GM12892 (cell line): ENCODE data around the gene MOV10.

Experiments
- DNase-seq: peaks from one replicate; pipeline ENCODE4 v3.0.0; 2011; ENCODE audit not compliant: insufficient read length
- FAIRE-seq: peaks from 2 replicates; lab custom pipeline; 2011; peaks lifted over from hg19 to GRCh38; lab: Jason Lieb, UNC
- POLR2A ChIP-seq: IDR thresholded peaks from 2 replicates; pipeline ENCODE4 v1.6.1; 2011; ENCODE audit warnings: low read depth, low read length, control low read depth
- POLR2AphosphoS5 ChIP-seq: IDR thresholded peaks from 2 replicates; pipeline ENCODE4 v1.6.1; 2011; ENCODE audit warnings: low read depth, low read length, control low read depth
- TAF1 ChIP-seq: IDR thresholded peaks from 2 replicates; pipeline ENCODE4 v1.6.1; 2011; ENCODE audit warnings: low read depth, mild to moderate bottlenecking, control low read depth, low read length, borderline replicate concordance

MOV10 gene

GRCh38 chr1:112702420-112703261 lies 28.2 kb downstream of the MOV10 start:
- DNase-seq (no peak), FAIRE-seq (no peak)
- TF ChIP-seq POLR2A, result no peak
- TF ChIP-seq TAF1, result no peak
- 0 out of 2 replicates have a peak, but pooled peaks have one; percentile 13 for TF ChIP-seq POLR2AphosphoS5

GRCh38 chr1:112703706-112704105 lies 29.2 kb downstream of the MOV10 start:
- DNase-seq (no peak), FAIRE-seq (no peak)
- TF ChIP-seq POLR2A (no peak), POLR2AphosphoS5 (no peak), TAF1 (no peak)

GRCh38 chr1:112704391-112704933 lies 30.0 kb downstream of the MOV10 start:
- DNase-seq (no peak), FAIRE-seq (no peak)
- TF ChIP-seq POLR2AphosphoS5, result no peak
- no peak for TF ChIP-seq POLR2A
- TF ChIP-seq TAF1, result no peak

- DNase-seq (peak; percentile 80), FAIRE-seq (peak; percentile 30)
- TF ChIP-seq POLR2A, result peak; percentile 80
- peak; percentile 84 for TF ChIP-seq POLR2AphosphoS5
- peak; percentile 31; the same call in 1 of the 2 replicates for TF ChIP-seq TAF1
These were observed 30.6 kb downstream of the MOV10 start for GRCh38 chr1:112704934-112705627.

DNA sequence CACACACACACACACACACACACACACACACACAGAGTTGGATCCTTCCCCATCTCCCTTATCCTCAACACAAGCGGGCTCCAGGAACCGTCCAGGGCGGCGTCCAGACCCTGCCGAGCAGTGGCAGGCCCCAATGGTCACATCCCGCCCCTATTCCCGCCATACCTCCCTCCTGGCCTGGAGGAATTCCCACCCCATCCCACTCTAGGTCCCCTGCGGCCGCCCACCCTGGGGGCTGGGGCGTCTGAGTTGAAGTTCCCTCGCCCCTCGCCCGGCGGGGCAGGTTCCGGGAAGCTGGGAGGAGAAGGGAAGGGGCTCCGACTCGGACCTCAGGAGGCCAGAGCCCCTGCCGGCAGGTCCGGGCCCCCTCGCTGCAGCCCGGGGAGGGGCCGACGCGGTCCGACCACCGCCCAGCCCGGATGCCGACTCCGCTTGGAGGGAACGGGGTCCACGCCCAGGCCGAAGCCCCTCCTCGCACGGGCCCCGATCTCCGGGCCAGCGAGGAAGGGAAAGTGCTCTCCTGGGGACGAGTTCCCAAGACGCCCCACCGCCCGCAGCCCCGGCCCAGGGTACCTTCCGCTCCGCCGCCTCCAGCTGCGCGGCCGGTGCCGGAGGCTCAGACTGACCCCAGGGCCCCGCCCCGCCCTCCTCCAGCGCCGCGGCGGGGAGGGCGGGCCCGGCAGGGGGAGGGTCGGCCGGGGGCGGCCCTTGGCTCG lies 32.2 kb downstream of the MOV10 start, which contains the start of gene RHOC:
Gene RHOC, minus strand, starts transcription at position 623 of the 716 bp plus-strand sequence. CDS start 3,328 bp downstream, outside the sequence.
- DNase-seq, result peak; percentile 81
- no peak for FAIRE-seq
- TF ChIP-seq TAF1, result no peak
- peak; percentile 41; the same call in 1 of the 2 replicates for TF ChIP-seq POLR2A

- DNase-seq (peak; percentile 79), FAIRE-seq (peak; percentile 54)
- no peak for TF ChIP-seq TAF1
- TF ChIP-seq POLR2A, result no peak
- TF ChIP-seq POLR2AphosphoS5, result no peak
These were observed 33.0 kb downstream of the MOV10 start for GRCh38 chr1:112707221-112708001.

- no peak for FAIRE-seq
- TF ChIP-seq POLR2A (no peak), TAF1 (no peak), POLR2AphosphoS5 (no peak)
- DNase-seq, result no peak
These were observed 33.6 kb downstream of the MOV10 start for GRCh38 chr1:112708002-112708448.

DNA sequence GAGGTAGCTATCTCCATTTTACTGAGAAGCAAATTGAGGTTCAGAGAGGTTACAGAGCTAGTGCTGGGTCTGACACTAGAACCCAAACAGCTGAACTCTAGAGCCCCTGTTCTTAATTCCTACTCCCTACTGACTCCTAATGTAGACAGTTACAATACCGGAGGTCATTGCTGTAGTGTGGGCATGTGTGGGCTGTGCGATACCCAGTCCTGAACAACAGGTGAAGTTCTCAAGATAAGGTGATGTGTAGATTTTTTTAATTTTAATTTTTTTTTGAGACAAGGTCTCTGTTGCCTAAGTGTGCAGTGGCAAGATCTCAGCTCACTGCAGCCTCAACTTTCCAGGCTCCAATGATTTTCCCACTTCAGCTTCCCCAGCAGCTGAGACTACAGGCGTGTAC lies 34.0 kb downstream of the MOV10 start:
- TF ChIP-seq POLR2AphosphoS5, result no peak
- no peak for TF ChIP-seq TAF1
- TF ChIP-seq POLR2A, result no peak
- no peak for DNase-seq
- FAIRE-seq, result no peak

GRCh38 chr1:112710159-112710558 lies 35.7 kb downstream of the MOV10 start:
- DNase-seq, result no peak
- no peak for FAIRE-seq
- TF ChIP-seq TAF1 (no peak), POLR2A (no peak), POLR2AphosphoS5 (no peak)

- FAIRE-seq, result no peak
- no peak for DNase-seq
- TF ChIP-seq TAF1 (no peak), POLR2A (no peak), POLR2AphosphoS5 (no peak)
These were observed 36.1 kb downstream of the MOV10 start for GRCh38 chr1:112710586-112710985.

DNA sequence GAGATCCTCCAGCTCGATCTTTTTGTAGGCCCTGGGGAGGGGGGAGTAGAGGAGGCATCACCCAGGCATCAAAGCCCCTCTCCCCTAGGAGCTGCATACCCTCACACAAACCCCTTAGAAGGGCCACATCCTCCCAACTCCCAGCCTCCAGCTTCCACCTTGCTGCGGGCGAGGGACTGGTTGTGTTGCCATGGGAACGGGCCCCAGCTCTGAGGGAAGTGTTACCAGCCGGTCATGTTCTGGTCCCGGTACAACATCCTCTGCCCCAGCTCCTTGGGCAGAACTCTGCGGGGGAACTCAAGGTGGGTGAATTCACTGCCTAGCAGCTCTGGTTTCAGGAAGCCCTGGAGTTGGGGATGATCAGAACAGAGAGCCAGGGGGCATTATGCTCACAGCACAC lies 36.6 kb downstream of the MOV10 start:
- DNase-seq (no peak), FAIRE-seq (no peak)
- TF ChIP-seq POLR2A (no peak), TAF1 (no peak), POLR2AphosphoS5 (no peak)
